A549 (cell line): ENCODE measurements around the gene RAP1A. TPM values are rescaled to one million over a fixed set of nuclear protein-coding genes. Genes with fewer than 3 reads are reported as not detected.

Experiments
- ATAC-seq, 2 experiments: fragments of 200-7000 bp in 1 of 2; fragments of >200 bp in 1 of 2; cut with Nextera tagmentation in 1 of 2; cut with Tn5 transposase in 1 of 2; 3 replicates each; pipeline versions ENCODE4 v1.8.0 to v1.9.1; 2018 to 2020; ENCODE audit warnings: mild to moderate bottlenecking in 1 of 2, moderate library complexity in 1 of 2
- CTCF ChIA-PET: fragments of 300-600 bp; sonication (Branson Sonifier 250); formaldehyde crosslinking; extraction: SDS; loops from one replicate; lab custom pipeline; 2021; ENCODE audit warnings: antibody characterized with exemption, inconsistent platforms; lab: Yijun Ruan, JAX
- POLR2A ChIA-PET: fragments of 350-600 bp; formaldehyde crosslinking; extraction: SDS; loops from one replicate; lab custom pipeline; 2021; ENCODE audit warnings: antibody characterized with exemption, inconsistent platforms; lab: Yijun Ruan, JAX
- DNase-seq, 2 experiments: peaks; one replicate each; pipeline versions ENCODE4 v3.0.0 to v3.0.0-alpha.2; 2011 to 2016; ENCODE audit warnings: low read depth in 1 of 2, low spot score in 1 of 2
- FAIRE-seq: peaks from 2 replicates; lab custom pipeline; 2011; peaks lifted over from hg19 to GRCh38; lab: Jason Lieb, UNC
- H3K27ac ChIP-seq, 2 experiments: fragments of >200 bp; sonication (Bioruptor Twin); formaldehyde crosslinking; 3 replicates each; pipeline ENCODE4 v1.5.1; 2016 to 2017
- H3K4me1 ChIP-seq: fragments of >200 bp; sonication (Bioruptor Twin); formaldehyde crosslinking; 3 replicates; pipeline ENCODE4 v1.6.1; 2016
- H3K4me2 ChIP-seq: fragments of >200 bp; sonication (Bioruptor Twin); formaldehyde crosslinking; 3 replicates; pipeline ENCODE4 v1.6.1; 2016
- H3K4me3 ChIP-seq: fragments of >200 bp; sonication (Bioruptor Twin); formaldehyde crosslinking; 3 replicates; pipeline ENCODE4 v1.5.1; 2016
- H3K9me3 ChIP-seq: fragments of >200 bp; sonication (Bioruptor Twin); formaldehyde crosslinking; 3 replicates; pipeline ENCODE4 v1.6.1; 2016
- CBX8 ChIP-seq: fragments of 200-600 bp; sonication (generic); IDR thresholded peaks from 2 replicates; pipeline ENCODE4 v1.6.1; 2016
- CHD2 ChIP-seq: fragments of 150-350 bp; IDR thresholded peaks from 2 replicates; pipeline ENCODE4 v1.6.1; 2014; ENCODE audit warnings: low read length; ENCODE audit not compliant: partially characterized antibody
- CHD4 ChIP-seq: fragments of 200-600 bp; sonication (generic); IDR thresholded peaks from 2 replicates; pipeline ENCODE4 v1.6.1; 2016; ENCODE audit warnings: antibody characterized with exemption, mild to moderate bottlenecking, borderline replicate concordance
- ESRRA ChIP-seq: fragments of 150-350 bp; IDR thresholded peaks from 2 replicates; pipeline ENCODE4 v1.6.1; 2014; ENCODE audit warnings: mild to moderate bottlenecking, low read length, borderline replicate concordance
- FOXS1 ChIP-seq: fragments of 250-450 bp; sonication (Bioruptor Pico); IDR thresholded peaks from 2 replicates; pipeline ENCODE4 v1.5.0; 2020; ENCODE audit warnings: mild to moderate bottlenecking, moderate library complexity
- HEYL ChIP-seq: fragments of 250-450 bp; sonication (Bioruptor Pico); IDR thresholded peaks from 2 replicates; pipeline ENCODE4 v1.8.0; 2021; ENCODE audit warnings: mild to moderate bottlenecking, moderate library complexity
- HOXB13 ChIP-seq: fragments of 250-450 bp; sonication (Bioruptor Pico); IDR thresholded peaks from 2 replicates; pipeline ENCODE4 v1.5.0; 2020; ENCODE audit warnings: low read depth, mild to moderate bottlenecking, moderate library complexity
- JUN ChIP-seq, 2 experiments: fragments of >200 bp; sonication (Bioruptor Twin); formaldehyde crosslinking; IDR thresholded peaks; 2 replicates in 1 of 2; 3 replicates in 1 of 2; pipeline ENCODE4 v1.6.1; 2016 to 2017
- JUNB ChIP-seq: fragments of >200 bp; sonication (Bioruptor Twin); formaldehyde crosslinking; IDR thresholded peaks from 2 replicates; pipeline ENCODE4 v1.6.1; 2016
- MAFK ChIP-seq: fragments of 450-650 bp; IDR thresholded peaks from 2 replicates; pipeline ENCODE4 v1.6.1; 2014; ENCODE audit not compliant: partially characterized antibody
- NR3C1 ChIP-seq: fragments of >200 bp; sonication (Bioruptor Twin); formaldehyde crosslinking; IDR thresholded peaks from 3 replicates; pipeline ENCODE4 v1.6.1; 2017
- PHF8 ChIP-seq: fragments of 200-600 bp; sonication (generic); IDR thresholded peaks from 2 replicates; pipeline ENCODE4 v1.6.1; 2016; ENCODE audit warnings: low read depth, mild to moderate bottlenecking, antibody characterized with exemption, moderate library complexity, borderline replicate concordance
- RNF2 ChIP-seq: fragments of 200-600 bp; sonication (generic); IDR thresholded peaks from 2 replicates; pipeline ENCODE4 v1.6.1; 2016; ENCODE audit warnings: low read depth, mild to moderate bottlenecking, antibody characterized with exemption, moderate library complexity, borderline replicate concordance
- TFCP2L1 ChIP-seq: fragments of 250-450 bp; sonication (Bioruptor Pico); IDR thresholded peaks from 2 replicates; pipeline ENCODE4 v1.5.0; 2021; ENCODE audit warnings: mild to moderate bottlenecking
- ZFP36 ChIP-seq: fragments of 450-650 bp; IDR thresholded peaks from 2 replicates; pipeline ENCODE4 v1.6.1; 2014; ENCODE audit warnings: borderline replicate concordance; ENCODE audit not compliant: partially characterized antibody
- ZSCAN20 ChIP-seq: fragments of 250-450 bp; sonication (Bioruptor Pico); IDR thresholded peaks from 2 replicates; pipeline ENCODE4 v1.8.0; 2022; ENCODE audit warnings: mild to moderate bottlenecking, moderate library complexity
- WGBS: methylation state at CpG from one replicate; pipeline ENCODE4 v1.1.6; 2017; ENCODE audit errors: missing lambda C conversion rate; 5-methylcytosine and 5-hydroxymethylcytosine counted together
- polyA plus RNA-seq, 4 experiments: library from polyadenylated mRNA; depleted of rRNA in 3 of 4; stranded (reverse); fragments of >200 nt; fragmentation: RNase III in 1 of 4; extraction: RNeasy Plus Mini Kit Qiagen cat#74134 plus additional on column Dnase treatment in 1 of 4; gene quantifications; 2 replicates in 3 of 4; 3 replicates in 1 of 4; pipeline ENCODE4 v1.2.3, GENCODE V29; 2011 to 2017
- TF ChIP-seq, protein P1 (sequence below): fragments of 450-650 bp; IDR thresholded peaks from 2 replicates; pipeline ENCODE4 v1.6.1; 2014; ENCODE audit warnings: antibody characterized with exemption
- TF ChIP-seq, protein P2 (sequence below): fragments of 250-450 bp; sonication (Bioruptor Pico); IDR thresholded peaks from 2 replicates; pipeline ENCODE4 v1.5.0; 2020; ENCODE audit warnings: low read depth, mild to moderate bottlenecking, moderate library complexity
- TF ChIP-seq, protein P3 (sequence below): fragments of 150-350 bp; IDR thresholded peaks from 2 replicates; pipeline ENCODE4 v1.6.1; 2014; ENCODE audit warnings: low read depth, mild to moderate bottlenecking, low read length

The RAP1A gene
- polyA plus RNA-seq, 2 of the 4 experiments (the other 2 are of a cell fraction): 37.1 to 39.8 TPM

DNA sequence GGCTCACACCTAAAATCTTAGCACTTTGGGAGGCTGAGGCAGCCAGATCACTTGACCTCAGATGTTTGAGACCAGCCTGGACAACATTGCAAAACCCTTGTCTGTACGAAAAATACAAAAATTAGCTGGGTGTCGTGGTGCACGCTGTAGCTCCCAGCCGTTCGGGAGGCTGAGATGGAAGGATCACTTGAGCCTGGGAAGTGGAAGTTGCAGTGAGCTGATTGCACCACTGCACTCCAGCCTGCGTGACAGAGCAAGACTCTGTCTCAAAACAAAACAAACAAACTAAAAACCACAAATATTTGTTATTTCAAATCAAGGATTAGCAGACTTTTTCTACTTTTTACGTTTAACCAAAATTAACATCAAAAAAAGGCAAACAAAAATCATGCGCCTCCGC is 88.3 kb downstream of the RAP1A start (continued):
- TF ChIP-seq PHF8 (no peak), CHD2 (no peak)

DNA sequence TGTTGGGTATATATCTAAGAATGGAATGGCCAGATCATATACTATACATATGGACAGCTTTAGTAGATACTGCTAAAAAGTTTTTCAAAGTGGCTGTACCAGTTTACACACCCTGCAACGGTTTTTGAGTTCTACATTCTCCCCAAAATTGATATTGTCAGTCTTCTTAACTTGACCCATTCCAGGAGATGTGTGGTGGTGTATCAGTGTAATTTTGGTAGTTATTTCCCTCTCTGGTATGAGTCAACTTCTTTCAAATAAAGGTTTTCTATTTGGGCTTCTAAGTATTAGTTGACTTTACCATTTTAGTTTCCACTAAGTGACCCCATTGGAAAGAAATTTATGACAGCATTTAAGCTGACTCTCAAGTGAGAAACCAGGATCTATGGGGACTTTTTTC is 90.4 kb downstream of the RAP1A start:
- DNase-seq (no peak), ATAC-seq (no peak), FAIRE-seq (no peak)
- Histone ChIP-seq H3K4me1 (no peaks in the 10 kb centered on the region), H3K9me3 (no peaks in the 10 kb centered on the region), H3K27ac (no peak overlapping the region), H3K4me2 (no peak overlapping the region), H3K4me3 (no peak overlapping the region)
- no peak for TF ChIP-seq HEYL
- no peak for TF ChIP-seq ESRRA
- 25% methylated on average over 1 of the region's 1 CpG for WGBS
- ChIA-PET POLR2A (no interaction called here), CTCF (no interaction called here)

GRCh38 chr1:111716333-111716732 is 96.7 kb downstream of the RAP1A start:
- ChIA-PET POLR2A (no interaction called here), CTCF (interaction anchor here (1.1 to 4.9 kb wide), 6 partner anchors 19 to 234 kb away, joined by 4 to 47 read pairs (median 10); partner anchors contain the start of genes DDX20 and INKA2)
- DNase-seq: no peak
- Histone ChIP-seq H3K4me1 (no peaks in the 10 kb centered on the region; the same call in 2 of the 3 replicates), H3K9me3 (no peaks in the 10 kb centered on the region), H3K27ac (no peak overlapping the region), H3K4me3 (no peak overlapping the region), H3K4me2 (no peak overlapping the region)
- 75% methylated on average over 3 of the region's 3 CpGs for WGBS
- FAIRE-seq: no peak
- no peak for TF ChIP-seq NR3C1
- no peak for TF ChIP-seq CHD4
- TF ChIP-seq ZFP36: no peak
- TF ChIP-seq, protein P1, sequence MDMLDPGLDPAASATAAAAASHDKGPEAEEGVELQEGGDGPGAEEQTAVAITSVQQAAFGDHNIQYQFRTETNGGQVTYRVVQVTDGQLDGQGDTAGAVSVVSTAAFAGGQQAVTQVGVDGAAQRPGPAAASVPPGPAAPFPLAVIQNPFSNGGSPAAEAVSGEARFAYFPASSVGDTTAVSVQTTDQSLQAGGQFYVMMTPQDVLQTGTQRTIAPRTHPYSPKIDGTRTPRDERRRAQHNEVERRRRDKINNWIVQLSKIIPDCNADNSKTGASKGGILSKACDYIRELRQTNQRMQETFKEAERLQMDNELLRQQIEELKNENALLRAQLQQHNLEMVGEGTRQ: no peak
- ATAC-seq: no peak

DNA sequence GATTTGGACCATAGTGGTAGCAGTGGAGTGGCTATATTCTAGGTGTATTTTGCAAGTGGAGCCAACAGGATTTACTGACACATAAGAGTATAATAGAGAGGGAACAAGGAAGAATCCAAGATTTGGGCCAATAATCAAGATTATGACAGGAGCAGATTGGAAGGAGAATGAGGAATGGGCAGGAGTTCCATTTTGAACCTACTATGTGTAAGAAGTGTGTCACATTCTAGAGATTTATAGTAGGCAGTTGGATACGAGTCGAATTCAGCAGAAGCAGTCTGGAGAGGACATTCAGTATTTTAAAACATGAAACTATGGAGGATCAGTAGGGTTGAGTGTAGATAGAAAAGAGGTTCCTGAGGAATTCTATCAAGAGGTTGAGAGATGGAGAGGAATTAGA is 97.9 kb downstream of the RAP1A start:
- H3K4me1 ChIP-seq: peaks cover 4% of the 10 kb centered on the region; the same call in 1 of the 3 replicates
- no peak for DNase-seq
- TF ChIP-seq, protein P2, sequence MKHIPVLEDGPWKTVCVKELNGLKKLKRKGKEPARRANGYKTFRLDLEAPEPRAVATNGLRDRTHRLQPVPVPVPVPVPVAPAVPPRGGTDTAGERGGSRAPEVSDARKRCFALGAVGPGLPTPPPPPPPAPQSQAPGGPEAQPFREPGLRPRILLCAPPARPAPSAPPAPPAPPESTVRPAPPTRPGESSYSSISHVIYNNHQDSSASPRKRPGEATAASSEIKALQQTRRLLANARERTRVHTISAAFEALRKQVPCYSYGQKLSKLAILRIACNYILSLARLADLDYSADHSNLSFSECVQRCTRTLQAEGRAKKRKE (CRISPR knock-in tag): no peak
- TF ChIP-seq MAFK: no peak
- TF ChIP-seq RNF2: no peak
- TF ChIP-seq TFCP2L1 (CRISPR knock-in tag): no peak
- TF ChIP-seq CBX8: no peak
- no peak for TF ChIP-seq ZSCAN20 (CRISPR knock-in tag)
- TF ChIP-seq, protein P3, sequence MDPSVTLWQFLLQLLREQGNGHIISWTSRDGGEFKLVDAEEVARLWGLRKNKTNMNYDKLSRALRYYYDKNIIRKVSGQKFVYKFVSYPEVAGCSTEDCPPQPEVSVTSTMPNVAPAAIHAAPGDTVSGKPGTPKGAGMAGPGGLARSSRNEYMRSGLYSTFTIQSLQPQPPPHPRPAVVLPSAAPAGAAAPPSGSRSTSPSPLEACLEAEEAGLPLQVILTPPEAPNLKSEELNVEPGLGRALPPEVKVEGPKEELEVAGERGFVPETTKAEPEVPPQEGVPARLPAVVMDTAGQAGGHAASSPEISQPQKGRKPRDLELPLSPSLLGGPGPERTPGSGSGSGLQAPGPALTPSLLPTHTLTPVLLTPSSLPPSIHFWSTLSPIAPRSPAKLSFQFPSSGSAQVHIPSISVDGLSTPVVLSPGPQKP: no peak
- TF ChIP-seq ZFP36: no peak
- no peak for TF ChIP-seq HOXB13 (CRISPR knock-in tag)
- TF ChIP-seq JUNB: no peak
- TF ChIP-seq FOXS1 (CRISPR knock-in tag): no peak
- no peak for TF ChIP-seq JUN (IDR thresholded peaks at IDR 0.05)
- TF ChIP-seq, all 56 proteins: peak for 0
- WGBS: 90% methylated on average over 2 of the region's 2 CpGs
- ATAC-seq: no peak
- FAIRE-seq: no peak
- H3K4me2 ChIP-seq: no peak overlapping the region
- H3K4me3 ChIP-seq: no peak overlapping the region
- H3K27ac ChIP-seq: no peak overlapping the region
- CTCF ChIA-PET: interaction anchor here (0.5 to 1.4 kb wide), 2 partner anchors 52 to 65 kb away, joined by 3 to 6 read pairs; no protein-coding TSS in a partner anchor
- POLR2A ChIA-PET: no interaction called here
- H3K9me3 ChIP-seq: no peaks in the 10 kb centered on the region
